HG03108 (cell line): Measurements from ENCODE around the gene TRPM7.
"Not testable (repeated sequence)": the region's sequence is repeated elsewhere in the genome, so short reads cannot be mapped to it uniquely, and the experiment has no call there.

Source experiments
- ATAC-seq: cut with Tn5 transposase; IDR thresholded peaks from one replicate; pipeline ENCODE4 v1.9.1; 2021; ENCODE audit warnings: moderate library complexity; ENCODE audit not compliant: unreplicated experiment

The TRPM7 gene

GRCh38 chr15:50590288-50590687, 96.3 kb downstream of the TRPM7 start:
- no peak for ATAC-seq

- no peak for ATAC-seq
These were observed 109.1 kb downstream of the TRPM7 start for GRCh38 chr15:50577492-50577891.

- no peak for ATAC-seq
These were observed 110.4 kb downstream of the TRPM7 start for GRCh38 chr15:50576166-50576565.

- ATAC-seq, result not testable (repeated sequence)
These were observed 112.8 kb downstream of the TRPM7 start for GRCh38 chr15:50573842-50574241.

- ATAC-seq, result no peak
These were observed 122.8 kb downstream of the TRPM7 start for GRCh38 chr15:50563756-50564155.

- ATAC-seq, result no peak
These were observed 123.6 kb downstream of the TRPM7 start for GRCh38 chr15:50562735-50563640.

GRCh38 chr15:50558012-50558411, 128.6 kb downstream of the TRPM7 start:
- no peak for ATAC-seq

GRCh38 chr15:50556642-50557371, 129.8 kb downstream of the TRPM7 start:
- no peak for ATAC-seq

GRCh38 chr15:50552238-50552637, 134.4 kb downstream of the TRPM7 start:
- ATAC-seq, result no peak

- ATAC-seq, result no peak
These were observed 137.3 kb downstream of the TRPM7 start for GRCh38 chr15:50549326-50549725.

GRCh38 chr15:50546566-50546965, 140.0 kb downstream of the TRPM7 start, which contains the start of gene USP50:
Gene USP50 (minus strand): TSS chr15:50546666. CDS start chr15:50546525, 141 bp downstream.
- ATAC-seq, result no peak

- ATAC-seq, result no peak
These were observed 142.2 kb downstream of the TRPM7 start for GRCh38 chr15:50544368-50544767.

- no peak for ATAC-seq
These were observed 143.0 kb downstream of the TRPM7 start for GRCh38 chr15:50543556-50543955.

- no peak for ATAC-seq
These were observed 143.7 kb downstream of the TRPM7 start for GRCh38 chr15:50542887-50543210.

- ATAC-seq, result no peak
These were observed 154.8 kb downstream of the TRPM7 start for GRCh38 chr15:50531766-50532165.

- ATAC-seq, result no peak
These were observed 155.4 kb downstream of the TRPM7 start for GRCh38 chr15:50531163-50531562.

- ATAC-seq, result no peak
These were observed 162.7 kb downstream of the TRPM7 start for GRCh38 chr15:50523851-50524251.

- no peak for ATAC-seq
These were observed 166.7 kb downstream of the TRPM7 start for GRCh38 chr15:50519740-50520425.

GRCh38 chr15:50513001-50513400, 173.6 kb downstream of the TRPM7 start:
- ATAC-seq, result no peak
